Measurements from ENCODE around the gene RIPK1.

GRCh38 chr6:3128356-3129108 is 60.2 kb downstream of the RIPK1 start:
- no peak for TF ChIP-seq CTCF (conservative IDR thresholded peaks at IDR 0.05 in 1 of 2, IDR thresholded peaks at IDR 0.05 in 1 of 2; ENCODE audit: extremely low read depth in 1 of 2, insufficient read depth in 1 of 2, low read depth in 1 of 2, low read length in 2 of 2)
- TF ChIP-seq EZH2 (IDR thresholded peaks at IDR 0.05; ENCODE audit: borderline replicate concordance, low read length) = no peak

All from mammary epithelial cell (primary cell).